HG02970 (cell line): Measurements from ENCODE around the gene KCNJ15.
A peak's percentile ranks its signal among the peaks of the same experiment; 100 is the strongest.
"Not testable (repeated sequence)": the region's sequence is repeated elsewhere in the genome, so short reads cannot be mapped to it uniquely, and the experiment has no call there.

ENCODE experiments used
- ATAC-seq: cut with Tn5 transposase; IDR thresholded peaks from one replicate; pipeline ENCODE4 v1.9.1; 2021; ENCODE audit warnings: mild to moderate bottlenecking, moderate library complexity, moderate number of reproducible peaks; ENCODE audit not compliant: unreplicated experiment, low FRiP score

The KCNJ15 gene

GRCh38 chr21:38256599-38257302 is at the start of gene KCNJ15:
TSS of gene KCNJ15 (plus strand) at chr21:38256991. CDS start at chr21:38299262, 42,271 bp downstream.
- no peak for ATAC-seq

DNA sequence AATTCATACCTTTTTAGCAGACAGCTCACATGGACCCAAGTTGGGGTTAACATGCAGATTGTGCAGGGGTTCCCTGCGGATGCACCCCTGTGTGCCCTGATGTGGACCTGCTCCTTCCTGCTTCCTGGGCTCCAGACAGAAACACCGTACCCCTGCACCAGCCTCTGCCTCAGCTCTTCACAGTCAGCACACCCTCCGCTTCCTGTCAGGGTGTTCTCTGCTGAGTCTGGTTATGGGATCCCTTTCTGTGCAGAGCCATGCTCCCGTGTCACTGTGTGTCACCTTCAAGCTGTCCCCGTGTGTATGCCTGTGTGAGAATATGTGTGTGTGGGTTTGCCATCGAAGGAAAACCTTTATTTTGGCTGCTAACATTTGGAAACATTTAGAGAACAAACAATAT is 48.7 kb upstream of the KCNJ15 start:
- no peak for ATAC-seq

GRCh38 chr21:38211321-38211720 is 45.5 kb upstream of the KCNJ15 start:
- no peak for ATAC-seq

DNA sequence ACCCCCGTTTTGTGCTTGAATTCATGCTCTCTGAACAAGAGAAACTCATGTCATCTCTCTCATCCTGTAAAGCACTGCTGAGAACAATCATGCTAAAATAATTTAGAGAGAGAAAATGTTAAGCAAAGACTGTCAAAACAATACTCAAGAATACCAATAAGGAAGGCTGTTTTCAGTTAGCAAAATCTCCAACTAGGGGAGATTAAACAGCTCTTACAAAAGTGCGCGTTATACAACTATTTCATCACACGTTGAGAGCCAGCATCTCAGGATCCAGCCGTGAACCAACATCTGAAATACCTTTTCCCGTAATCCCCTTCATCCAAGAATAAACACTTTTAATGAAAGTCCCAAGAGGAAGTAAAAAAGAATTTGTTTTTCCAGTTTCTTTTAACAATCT is 44.1 kb upstream of the KCNJ15 start:
- no peak for ATAC-seq

DNA sequence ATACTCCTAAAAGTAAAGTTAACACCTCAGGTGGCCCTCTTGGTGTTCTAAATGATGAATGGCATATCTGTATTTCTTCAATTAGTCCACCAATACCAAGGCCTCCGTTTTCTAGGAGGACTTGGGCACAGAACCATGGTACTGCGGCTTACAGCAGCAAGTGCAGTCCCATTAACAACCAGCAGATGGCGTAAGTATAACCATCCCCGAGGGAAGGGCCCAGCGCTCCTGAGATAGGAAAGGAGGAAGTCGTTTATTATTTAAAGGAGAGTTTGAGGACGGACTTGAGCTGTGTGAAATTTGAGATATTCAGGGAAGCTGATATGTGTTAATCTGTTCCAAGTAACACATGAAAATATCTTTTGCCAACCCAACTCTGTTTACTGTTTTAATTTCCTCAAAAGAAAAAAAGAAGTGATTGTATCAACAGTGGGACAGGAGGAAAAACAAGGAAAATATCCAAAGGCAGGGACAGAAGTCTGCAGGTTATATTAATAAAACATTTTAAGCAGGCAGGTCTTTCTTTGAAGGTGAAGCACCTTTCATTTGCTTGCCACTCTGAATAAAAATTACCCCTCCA is 37.7 kb upstream of the KCNJ15 start:
- no peak for ATAC-seq

GRCh38 chr21:38220270-38220737 is 36.5 kb upstream of the KCNJ15 start:
- no peak for ATAC-seq

- peak; percentile 55 for ATAC-seq
These were observed 35.2 kb upstream of the KCNJ15 start for GRCh38 chr21:38221594-38221993.

- no peak for ATAC-seq
These were observed 32.8 kb upstream of the KCNJ15 start for GRCh38 chr21:38223893-38224540.

- no peak for ATAC-seq
These were observed 29.4 kb upstream of the KCNJ15 start for GRCh38 chr21:38227401-38227800.

GRCh38 chr21:38228115-38228514 is 28.7 kb upstream of the KCNJ15 start:
- no peak for ATAC-seq

DNA sequence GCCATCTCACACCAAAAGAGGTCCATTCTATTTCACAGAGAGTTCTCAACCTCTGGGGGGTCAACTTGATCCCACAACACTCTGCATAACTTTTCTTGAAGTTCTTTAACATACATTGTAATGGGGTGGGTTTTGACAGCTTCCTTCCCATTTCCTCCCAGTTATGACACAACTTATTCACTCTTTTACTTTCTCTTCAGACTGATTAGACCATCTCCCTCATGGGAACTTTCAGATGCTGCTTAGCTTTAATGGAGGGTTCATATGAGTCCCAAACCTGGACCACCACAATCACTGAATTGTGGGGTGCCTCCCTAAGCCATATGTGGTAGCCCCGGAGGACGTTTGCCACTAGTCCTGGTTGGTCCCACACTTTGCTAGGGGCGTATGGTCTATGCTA is 28.3 kb upstream of the KCNJ15 start:
- ATAC-seq = no peak

DNA sequence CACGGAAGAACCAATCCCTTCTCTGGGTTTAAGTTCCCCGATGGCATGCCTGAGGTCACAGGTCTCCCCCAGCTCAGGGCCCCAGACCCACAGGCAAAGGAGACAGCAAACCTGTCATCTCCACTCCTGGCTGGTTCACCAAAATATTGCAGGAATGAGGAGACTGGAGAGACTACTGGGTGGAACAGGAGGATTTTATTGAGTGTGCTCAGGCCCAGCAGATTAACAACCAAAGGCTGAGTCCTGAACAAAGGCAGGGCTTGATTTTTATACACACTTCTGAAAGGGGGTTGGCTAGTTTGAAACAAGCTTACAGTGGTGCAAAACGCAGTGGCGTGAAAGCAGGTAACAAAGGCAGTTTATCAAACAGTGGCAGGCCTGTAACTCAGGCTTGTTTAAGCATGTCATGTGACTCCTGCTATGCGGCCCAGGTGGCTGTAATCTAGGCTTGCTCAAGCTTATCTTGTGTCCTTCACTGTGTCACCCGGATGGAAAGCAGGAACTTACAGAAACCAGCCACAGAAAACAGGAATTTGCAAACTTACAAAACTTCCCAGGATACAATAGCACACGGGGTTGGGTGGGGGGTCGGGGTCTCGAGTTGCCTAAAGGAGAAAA is 27.4 kb upstream of the KCNJ15 start:
- no peak for ATAC-seq

DNA sequence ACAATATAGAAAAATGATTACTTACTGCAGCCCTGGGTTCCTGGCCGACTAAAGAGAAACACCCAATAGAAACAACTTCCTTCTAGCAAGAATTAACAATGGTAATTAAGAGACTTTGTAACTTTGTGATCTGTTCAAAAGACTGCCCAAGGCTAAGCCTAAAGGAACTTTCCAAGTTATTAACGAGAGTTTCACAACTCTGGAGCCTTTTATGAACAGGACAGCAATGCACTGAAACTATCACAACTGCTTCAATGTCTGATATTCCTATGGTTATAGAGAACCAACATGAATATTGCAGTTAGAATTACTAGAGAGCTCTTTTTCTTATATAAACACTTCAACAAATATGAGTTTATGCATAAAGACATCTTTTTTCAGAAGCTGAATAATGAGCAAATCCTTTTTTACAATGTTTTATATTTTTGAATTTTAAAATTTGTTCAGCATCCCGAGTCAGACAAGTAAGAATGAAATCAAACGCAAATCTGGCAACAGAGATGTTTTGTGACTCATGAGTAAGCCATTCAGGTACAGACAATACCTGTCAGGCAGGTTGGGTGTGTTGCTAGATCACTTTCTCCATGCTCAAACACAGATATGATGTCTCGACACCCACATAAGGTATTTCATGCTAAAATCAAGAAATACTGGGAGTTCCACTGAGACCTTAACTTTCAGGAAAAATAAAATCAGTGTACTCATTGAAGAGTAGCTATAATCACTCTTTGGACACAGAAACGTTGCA is 22.2 kb upstream of the KCNJ15 start:
- no peak for ATAC-seq

GRCh38 chr21:38235251-38235650 is 21.5 kb upstream of the KCNJ15 start:
- ATAC-seq = not testable (repeated sequence)

GRCh38 chr21:38236232-38236631 is 20.6 kb upstream of the KCNJ15 start:
- no peak for ATAC-seq

DNA sequence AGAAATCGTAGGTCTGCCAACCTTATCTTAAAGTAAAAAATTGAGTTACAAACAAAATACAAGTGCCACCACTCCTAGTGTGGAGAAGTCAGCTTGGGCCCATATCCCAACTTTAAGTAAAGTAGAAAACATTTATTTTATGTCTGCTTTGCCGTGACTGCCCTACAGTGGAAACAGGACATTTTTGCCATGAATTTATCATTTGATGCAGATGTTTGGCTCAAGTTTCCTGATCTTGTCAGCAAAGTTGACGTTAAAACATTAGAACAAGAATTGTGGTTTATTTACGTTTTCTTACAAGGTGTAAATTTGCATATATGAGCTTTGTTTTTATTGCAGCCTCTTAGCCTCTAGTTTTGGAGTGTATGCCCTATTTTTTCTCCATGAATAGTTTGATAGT is 17.1 kb upstream of the KCNJ15 start:
- ATAC-seq = no peak

GRCh38 chr21:38240129-38240528 is 16.7 kb upstream of the KCNJ15 start:
- no peak for ATAC-seq

DNA sequence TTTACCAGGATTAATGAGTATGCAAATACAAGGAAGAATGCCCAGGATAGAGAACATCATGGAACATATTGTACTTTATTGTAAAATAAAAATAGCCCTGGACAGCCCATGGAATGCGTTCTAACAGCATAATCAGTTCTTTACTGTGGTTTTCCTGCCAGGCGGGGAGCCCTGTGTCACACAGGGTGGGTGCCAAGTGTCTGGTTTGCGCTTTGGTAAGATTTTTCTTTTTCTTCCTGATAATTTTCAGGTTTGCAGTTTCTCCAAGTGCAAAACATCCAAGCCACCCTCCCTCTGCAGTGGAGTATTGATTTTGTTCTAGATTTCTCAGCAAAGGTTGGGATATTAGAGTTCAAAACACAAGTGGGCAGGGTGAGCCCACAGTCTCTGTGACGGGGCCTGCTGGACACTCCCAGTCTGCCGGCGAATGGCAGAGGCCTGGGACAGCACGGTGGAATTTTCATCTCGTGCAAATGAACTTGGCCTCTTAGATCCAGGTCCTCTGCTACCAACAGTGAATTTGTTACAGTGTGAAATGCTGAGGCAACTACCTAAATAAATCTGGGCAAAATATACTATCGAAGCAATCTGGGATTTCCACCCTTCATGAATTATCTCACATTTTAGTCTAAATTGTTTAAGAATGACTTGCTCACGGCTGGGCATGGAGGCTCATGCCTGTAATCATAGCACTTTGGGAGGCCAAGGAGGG is 15.6 kb upstream of the KCNJ15 start:
- no peak for ATAC-seq

DNA sequence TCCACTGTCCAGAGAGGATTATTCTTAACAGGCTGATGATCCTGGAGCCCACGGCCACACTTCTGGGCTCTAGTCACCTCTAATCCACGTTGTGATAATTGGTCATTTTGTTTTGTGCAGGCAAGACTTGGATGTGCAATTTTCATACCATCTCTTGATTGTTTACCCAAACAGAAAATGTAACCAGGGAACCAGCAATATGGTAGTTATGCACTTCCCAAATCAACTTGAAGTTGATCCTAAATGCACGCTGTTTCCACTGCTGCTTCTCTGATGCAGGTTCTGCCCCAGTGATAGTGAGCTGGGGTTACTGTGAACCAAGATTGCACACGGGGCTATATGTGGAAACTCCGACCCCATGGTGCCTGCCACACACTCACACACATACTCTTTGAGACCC is 14.7 kb upstream of the KCNJ15 start:
- no peak for ATAC-seq
